HG02642 (cell line): Measurements from ENCODE around the gene POLE4.

Source experiments
- ATAC-seq: cut with Tn5 transposase; IDR thresholded peaks from one replicate; pipeline ENCODE4 v1.9.1; 2021; ENCODE audit warnings: mild to moderate bottlenecking; ENCODE audit not compliant: unreplicated experiment, poor library complexity

The POLE4 gene

GRCh38 chr2:74984947-74985637, 26.6 kb downstream of the POLE4 start:
- ATAC-seq, result no peak

GRCh38 chr2:74985978-74986609, 27.7 kb downstream of the POLE4 start:
- ATAC-seq, result no peak

- ATAC-seq, result no peak
Measured at GRCh38 chr2:74991977-74992376, 33.5 kb downstream of the POLE4 start.

- no peak for ATAC-seq
Measured at GRCh38 chr2:74999468-74999867, 41.0 kb downstream of the POLE4 start.

GRCh38 chr2:75002007-75002406, 43.6 kb downstream of the POLE4 start:
- ATAC-seq, result no peak

- no peak for ATAC-seq
Measured at GRCh38 chr2:75003276-75003675, 44.8 kb downstream of the POLE4 start.

- no peak for ATAC-seq
Measured at GRCh38 chr2:75003773-75004172, 45.3 kb downstream of the POLE4 start.

- no peak for ATAC-seq
Measured at GRCh38 chr2:75006041-75006440, 47.6 kb downstream of the POLE4 start.

- ATAC-seq, result no peak
Measured at GRCh38 chr2:75007061-75007460, 48.6 kb downstream of the POLE4 start.

GRCh38 chr2:75007819-75008218, 49.4 kb downstream of the POLE4 start:
- ATAC-seq, result no peak

- ATAC-seq, result no peak
Measured at GRCh38 chr2:75010571-75010970, 52.1 kb downstream of the POLE4 start.

- no peak for ATAC-seq
Measured at GRCh38 chr2:75012080-75012479, 53.6 kb downstream of the POLE4 start.

GRCh38 chr2:75018162-75018561, 59.7 kb downstream of the POLE4 start:
- ATAC-seq, result no peak
